K562 treated with DMSO at 1 percent for 48 hours (cell line): ENCODE data around the gene MAT2B. TPM values are rescaled to one million over a fixed set of nuclear protein-coding genes. Genes with fewer than 3 reads are reported as not detected.

ENCODE experiments used
- total RNA-seq: library from RNA; unstranded; fragments of 300-600 nt; gene quantifications from 2 replicates; pipeline ENCODE4 v1.2.3, GENCODE V29; 2022; ENCODE audit warnings: low replicate concordance; ENCODE audit errors: extremely low read depth

MAT2B gene
- not detected in 2 replicates for total RNA-seq

GRCh38 chr5:163505368-163506094 lies at the start of gene MAT2B:
Gene MAT2B (plus strand): TSS chr5:163505619. CDS start chr5:163505687, 68 bp downstream.

GRCh38 chr5:163459819-163460561 lies 45.4 kb upstream of the MAT2B start, which contains the start of gene NUDCD2:
Gene NUDCD2 (minus strand): TSS chr5:163460102. CDS start chr5:163460050, 52 bp downstream.

GRCh38 chr5:163460562-163461171 lies 44.8 kb upstream of the MAT2B start, which contains the start of gene HMMR:
Gene HMMR (plus strand): TSS chr5:163460632. CDS start chr5:163460693, 61 bp downstream.

Other genes with a start within 250 kb of the MAT2B start
- not detected in 2 replicates for gene CCNG1, start 68.0 kb upstream of the MAT2B start, total RNA-seq
- gene NUDCD2, start 45.5 kb upstream of the MAT2B start, total RNA-seq: not detected in 2 replicates
- not detected in 2 replicates for gene HMMR, start 45.0 kb upstream of the MAT2B start, total RNA-seq